HepG2 (cell line): Measurements from ENCODE around the gene MCOLN1. TPM values are rescaled to one million over a fixed set of nuclear protein-coding genes. Genes with fewer than 3 reads are reported as not detected.

Source experiments
- CBX2 ChIP-seq, 2 experiments: fragments of 200-600 bp in 1 of 2; sonication (generic); formaldehyde crosslinking in 1 of 2; IDR thresholded peaks; 2 replicates each; pipeline versions ENCODE4 v1.7.0 to v1.8.1; 2018 to 2022; ENCODE audit warnings: low read depth in 2 of 2, low read length in 1 of 2, mild to moderate bottlenecking in 1 of 2, missing genetic modification reagents in 1 of 2
- ISL2 ChIP-seq: sonication (generic); formaldehyde crosslinking; IDR thresholded peaks from 2 replicates; pipeline ENCODE4 v1.5.0; 2020; ENCODE audit warnings: missing genetic modification reagents
- ISX ChIP-seq: sonication (generic); formaldehyde crosslinking; conservative IDR thresholded peaks from 2 replicates; pipeline ENCODE4 v1.5.0; 2020; ENCODE audit warnings: missing genetic modification reagents
- KLF15 ChIP-seq: sonication (generic); formaldehyde crosslinking; IDR thresholded peaks from 2 replicates; pipeline ENCODE4 v1.8.1; 2023; ENCODE audit warnings: borderline replicate concordance, mild to moderate bottlenecking, inconsistent platforms, missing genetic modification reagents, mixed read lengths
- KMT2B ChIP-seq: IDR thresholded peaks from 2 replicates; pipeline ENCODE4 v1.6.1; 2016; ENCODE audit warnings: missing genetic modification reagents, missing compliant biosample characterization
- MYC ChIP-seq: sonication (generic); formaldehyde crosslinking; IDR thresholded peaks from 2 replicates; pipeline ENCODE4 v1.9.0; 2021; ENCODE audit warnings: missing genetic modification reagents, borderline replicate concordance
- SOX13 ChIP-seq, 3 experiments: fragments of 450-650 bp in 1 of 3; sonication (generic) in 1 of 3; formaldehyde crosslinking in 1 of 3; IDR thresholded peaks in 2 of 3; conservative IDR thresholded peaks in 1 of 3; 2 replicates each; pipeline versions ENCODE4 v1.5.0 to v1.6.1; 2016 to 2020; ENCODE audit warnings: antibody characterized with exemption in 1 of 3, mild to moderate bottlenecking in 1 of 3, missing compliant biosample characterization in 1 of 3, missing genetic modification reagents in 1 of 3, moderate library complexity in 1 of 3
- TAF1 ChIP-seq: sonication (generic); formaldehyde crosslinking; IDR thresholded peaks from 2 replicates; pipeline ENCODE4 v1.4.0; 2020; ENCODE audit warnings: missing genetic modification reagents
- THAP11 ChIP-seq: IDR thresholded peaks from 2 replicates; pipeline ENCODE4 v1.6.1; 2016; ENCODE audit warnings: missing biosample characterization, missing genetic modification reagents
- THAP9 ChIP-seq: sonication (generic); formaldehyde crosslinking; IDR thresholded peaks from 2 replicates; pipeline ENCODE4; 2020; ENCODE audit warnings: missing genetic modification reagents, mild to moderate bottlenecking, borderline replicate concordance
- ZIK1 ChIP-seq: sonication (generic); formaldehyde crosslinking; IDR thresholded peaks from 2 replicates; pipeline ENCODE4 v1.5.0; 2020; ENCODE audit warnings: mild to moderate bottlenecking, low read depth, missing genetic modification reagents, borderline replicate concordance
- ZNF263 ChIP-seq: sonication (generic); formaldehyde crosslinking; IDR thresholded peaks from 2 replicates; pipeline ENCODE4 v1.4.0; 2020; ENCODE audit warnings: missing genetic modification reagents
- ZNF598 ChIP-seq: sonication (generic); formaldehyde crosslinking; IDR thresholded peaks from 2 replicates; pipeline ENCODE4 v1.5.1; 2020; ENCODE audit warnings: mild to moderate bottlenecking, missing genetic modification reagents, borderline replicate concordance
- ZNF749 ChIP-seq: sonication (generic); formaldehyde crosslinking; IDR thresholded peaks from 2 replicates; pipeline ENCODE4 v1.8.0; 2022; ENCODE audit warnings: mild to moderate bottlenecking, missing genetic modification reagents, moderate library complexity, borderline replicate concordance
- ZSCAN12 ChIP-seq: sonication (generic); formaldehyde crosslinking; IDR thresholded peaks from 2 replicates; pipeline ENCODE4 v1.9.0; 2021; ENCODE audit warnings: mild to moderate bottlenecking, missing genetic modification reagents
- polyA plus RNA-seq, 8 experiments: library from polyadenylated mRNA; depleted of rRNA in 3 of 8; stranded (reverse) in 7 of 8; unstranded in 1 of 8; fragments of >200 nt; fragmentation: Illumina TruSeq in 4 of 8; extraction: Trizol in 4 of 8; gene quantifications; 2 replicates each; pipeline versions ENCODE4 v1.2.1 to v1.2.3, GENCODE V29; 2011 to 2016; ENCODE audit warnings: low read depth in 4 of 8, missing spikeins in 1 of 8, mixed read lengths in 1 of 8; ENCODE audit not compliant: insufficient read depth in 1 of 8
- total RNA-seq, 5 experiments: library from RNA; depleted of rRNA; stranded (reverse); fragments of >200 nt; fragmentation: Illumina TruSeq; extraction: Trizol; gene quantifications; 2 replicates each; pipeline ENCODE4 v1.2.3, GENCODE V29; 2016; ENCODE audit warnings: low read depth in 1 of 5
- TF ChIP-seq, protein P1 (sequence below): fragments of 450-650 bp; IDR thresholded peaks from 2 replicates; pipeline ENCODE4 v1.6.1; 2017; ENCODE audit warnings: mild to moderate bottlenecking
- TF ChIP-seq, protein P2 (sequence below): sonication (generic); formaldehyde crosslinking; IDR thresholded peaks from 2 replicates; pipeline ENCODE4 v1.5.0; 2020; ENCODE audit warnings: mild to moderate bottlenecking, missing genetic modification reagents, moderate library complexity
- TF ChIP-seq, protein P3 (sequence below): IDR thresholded peaks from 2 replicates; pipeline ENCODE4 v1.6.1; 2016; ENCODE audit warnings: low read depth, borderline replicate concordance

Gene MCOLN1
- total and polyA plus RNA-seq, 2 of the 13 experiments (the other 11 are each of a cell fraction or from before 2014, with no cell fraction given) = 3.4 to 15.7 TPM

DNA sequence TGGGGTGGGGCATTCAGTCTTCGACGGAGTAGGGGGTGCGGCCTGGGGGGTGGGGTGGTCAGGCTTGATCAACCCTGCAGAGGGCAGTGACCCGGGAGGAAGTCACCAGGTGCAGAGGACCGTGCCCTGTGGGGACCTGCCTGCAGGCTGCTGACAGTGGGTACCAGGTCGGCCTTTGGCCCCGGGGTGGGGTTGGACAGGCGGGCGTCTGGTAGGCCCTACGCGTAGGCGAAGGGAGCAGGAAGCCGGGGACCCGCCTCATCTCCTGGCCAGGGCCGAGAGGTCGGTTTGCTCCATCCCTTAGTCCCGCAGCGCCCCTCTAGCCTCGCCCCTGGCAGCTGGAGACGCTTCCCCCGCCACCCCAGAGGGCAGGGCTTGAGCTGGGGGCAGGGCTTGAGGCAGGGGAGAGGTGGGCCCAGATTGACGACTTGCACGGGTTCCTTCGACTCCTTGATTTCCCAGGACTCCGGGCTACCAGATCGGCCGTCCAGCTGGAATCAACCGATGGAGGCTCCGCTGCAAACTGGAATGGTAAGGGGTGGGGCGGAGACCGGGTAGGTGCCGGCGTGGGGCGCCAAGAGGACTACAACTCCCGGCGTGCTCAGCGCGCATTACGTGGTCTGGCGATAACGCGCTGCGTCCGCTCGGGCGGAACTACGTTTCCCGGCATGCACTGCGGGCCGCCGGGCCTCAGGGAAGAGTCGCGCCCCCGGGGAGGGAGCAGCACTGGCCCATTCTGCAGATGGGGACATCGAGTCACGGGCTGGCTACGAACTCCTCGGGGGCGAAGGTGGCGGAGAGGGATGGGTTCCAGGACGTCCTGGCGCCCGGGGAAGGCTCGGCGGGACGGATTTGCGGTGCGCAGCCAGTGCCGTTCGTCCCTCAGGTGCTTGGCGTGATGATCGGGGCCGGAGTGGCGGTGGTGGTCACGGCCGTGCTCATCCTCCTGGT is 12.9 kb downstream of the MCOLN1 start, which contains the start of gene PNPLA6 (continued):
- TF ChIP-seq, protein P1, sequence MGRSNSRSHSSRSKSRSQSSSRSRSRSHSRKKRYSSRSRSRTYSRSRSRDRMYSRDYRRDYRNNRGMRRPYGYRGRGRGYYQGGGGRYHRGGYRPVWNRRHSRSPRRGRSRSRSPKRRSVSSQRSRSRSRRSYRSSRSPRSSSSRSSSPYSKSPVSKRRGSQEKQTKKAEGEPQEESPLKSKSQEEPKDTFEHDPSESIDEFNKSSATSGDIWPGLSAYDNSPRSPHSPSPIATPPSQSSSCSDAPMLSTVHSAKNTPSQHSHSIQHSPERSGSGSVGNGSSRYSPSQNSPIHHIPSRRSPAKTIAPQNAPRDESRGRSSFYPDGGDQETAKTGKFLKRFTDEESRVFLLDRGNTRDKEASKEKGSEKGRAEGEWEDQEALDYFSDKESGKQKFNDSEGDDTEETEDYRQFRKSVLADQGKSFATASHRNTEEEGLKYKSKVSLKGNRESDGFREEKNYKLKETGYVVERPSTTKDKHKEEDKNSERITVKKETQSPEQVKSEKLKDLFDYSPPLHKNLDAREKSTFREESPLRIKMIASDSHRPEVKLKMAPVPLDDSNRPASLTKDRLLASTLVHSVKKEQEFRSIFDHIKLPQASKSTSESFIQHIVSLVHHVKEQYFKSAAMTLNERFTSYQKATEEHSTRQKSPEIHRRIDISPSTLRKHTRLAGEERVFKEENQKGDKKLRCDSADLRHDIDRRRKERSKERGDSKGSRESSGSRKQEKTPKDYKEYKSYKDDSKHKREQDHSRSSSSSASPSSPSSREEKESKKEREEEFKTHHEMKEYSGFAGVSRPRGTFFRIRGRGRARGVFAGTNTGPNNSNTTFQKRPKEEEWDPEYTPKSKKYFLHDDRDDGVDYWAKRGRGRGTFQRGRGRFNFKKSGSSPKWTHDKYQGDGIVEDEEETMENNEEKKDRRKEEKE = no peak
- TF ChIP-seq SOX13 (IDR thresholded peaks at IDR 0.05) (no peak), SOX13 (CRISPR knock-in tag; conservative IDR thresholded peaks at IDR 0.05 in 1 of 2, IDR thresholded peaks at IDR 0.05 in 1 of 2) (peak in 1 of 2 experiments; percentile 25; a peak in 1 of 4 replicates), ZNF749 (CRISPR knock-in tag) (no peak), ISX (no peak), ZIK1 (0 out of 2 replicates have a peak, but pooled peaks have one; percentile 40), ZNF263 (CRISPR knock-in tag) (peak; percentile 39; the same call in 1 of the 2 replicates), MYC (CRISPR knock-in tag) (peak; percentile 75; the same call in 1 of the 2 replicates), KLF15 (CRISPR knock-in tag) (no peak), ZSCAN12 (no peak), ZNF598 (CRISPR knock-in tag) (peak; percentile 40; the same call in 1 of the 2 replicates), THAP9 (CRISPR knock-in tag) (peak; percentile 65; the same call in 1 of the 2 replicates), KMT2B (peak; percentile 42; the same call in 1 of the 2 replicates), THAP11 (CRISPR knock-in tag) (peak; percentile 100), CBX2 (IDR thresholded peaks at IDR 0.05; ENCODE audit: low read depth, low read length) (no peak), CBX2 (CRISPR knock-in tag; IDR thresholded peaks at IDR 0.05; ENCODE audit: low read depth) (no peak), TAF1 (peak; percentile 28; the same call in 1 of the 2 replicates), ISL2 (peak; percentile 49; the same call in 1 of the 2 replicates)
- TF ChIP-seq, protein P2, sequence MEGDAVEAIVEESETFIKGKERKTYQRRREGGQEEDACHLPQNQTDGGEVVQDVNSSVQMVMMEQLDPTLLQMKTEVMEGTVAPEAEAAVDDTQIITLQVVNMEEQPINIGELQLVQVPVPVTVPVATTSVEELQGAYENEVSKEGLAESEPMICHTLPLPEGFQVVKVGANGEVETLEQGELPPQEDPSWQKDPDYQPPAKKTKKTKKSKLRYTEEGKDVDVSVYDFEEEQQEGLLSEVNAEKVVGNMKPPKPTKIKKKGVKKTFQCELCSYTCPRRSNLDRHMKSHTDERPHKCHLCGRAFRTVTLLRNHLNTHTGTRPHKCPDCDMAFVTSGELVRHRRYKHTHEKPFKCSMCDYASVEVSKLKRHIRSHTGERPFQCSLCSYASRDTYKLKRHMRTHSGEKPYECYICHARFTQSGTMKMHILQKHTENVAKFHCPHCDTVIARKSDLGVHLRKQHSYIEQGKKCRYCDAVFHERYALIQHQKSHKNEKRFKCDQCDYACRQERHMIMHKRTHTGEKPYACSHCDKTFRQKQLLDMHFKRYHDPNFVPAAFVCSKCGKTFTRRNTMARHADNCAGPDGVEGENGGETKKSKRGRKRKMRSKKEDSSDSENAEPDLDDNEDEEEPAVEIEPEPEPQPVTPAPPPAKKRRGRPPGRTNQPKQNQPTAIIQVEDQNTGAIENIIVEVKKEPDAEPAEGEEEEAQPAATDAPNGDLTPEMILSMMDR = peak; percentile 34
- TF ChIP-seq, protein P3, sequence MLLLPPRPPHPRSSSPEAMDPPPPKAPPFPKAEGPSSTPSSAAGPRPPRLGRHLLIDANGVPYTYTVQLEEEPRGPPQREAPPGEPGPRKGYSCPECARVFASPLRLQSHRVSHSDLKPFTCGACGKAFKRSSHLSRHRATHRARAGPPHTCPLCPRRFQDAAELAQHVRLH (CRISPR knock-in tag) = peak; percentile 63
